GM12878 (cell line): ENCODE results near the gene GNPDA2. TPM values are rescaled to one million over a fixed set of nuclear protein-coding genes. Genes with fewer than 3 reads are reported as not detected.

Source experiments
- EZH2 ChIP-seq: IDR thresholded peaks from 2 replicates; pipeline ENCODE4 v1.6.1; 2012; ENCODE audit warnings: low read depth, mild to moderate bottlenecking, control low read depth, inconsistent platforms, low read length, borderline replicate concordance; ENCODE audit not compliant: control insufficient read depth
- HDAC2 ChIP-seq: fragments of 200-600 bp; sonication (generic); IDR thresholded peaks from 2 replicates; pipeline ENCODE4 v1.6.1; 2017
- IRF4 ChIP-seq: IDR thresholded peaks from 2 replicates; pipeline ENCODE4 v1.6.1; 2011; ENCODE audit warnings: low read depth, low read length
- NFXL1 ChIP-seq: fragments of 450-650 bp; IDR thresholded peaks from 2 replicates; pipeline ENCODE4 v1.6.1; 2017; ENCODE audit warnings: antibody characterized with exemption, mild to moderate bottlenecking, borderline replicate concordance
- RAD21 ChIP-seq: IDR thresholded peaks from 2 replicates; pipeline ENCODE4 v1.6.1; 2011; ENCODE audit warnings: mild to moderate bottlenecking, low read depth, low read length, moderate library complexity; ENCODE audit not compliant: insufficient read depth
- SPI1 ChIP-seq: IDR thresholded peaks from 2 replicates; pipeline ENCODE4 v1.6.1; 2011; ENCODE audit warnings: low read depth, mild to moderate bottlenecking, low read length, moderate library complexity, borderline replicate concordance; ENCODE audit not compliant: insufficient read depth
- STAT1 ChIP-seq: fragments of 450-650 bp; conservative IDR thresholded peaks from 2 replicates; pipeline ENCODE4 v1.6.1; 2014; ENCODE audit warnings: antibody characterized with exemption, mild to moderate bottlenecking
- TCF7 ChIP-seq: IDR thresholded peaks from 2 replicates; pipeline ENCODE4 v1.6.1; 2014; ENCODE audit warnings: antibody characterized with exemption, borderline replicate concordance
- USF2 ChIP-seq: IDR thresholded peaks from 2 replicates; pipeline ENCODE4 v1.6.1; 2011; ENCODE audit warnings: low read depth, low read length, improper control_type of control experiment, borderline replicate concordance
- ZNF217 ChIP-seq: fragments of 450-650 bp; IDR thresholded peaks from 2 replicates; pipeline ENCODE4 v1.6.1; 2017; ENCODE audit warnings: antibody characterized with exemption, mild to moderate bottlenecking
- ZNF384 ChIP-seq: IDR thresholded peaks from 2 replicates; pipeline ENCODE4 v1.6.1; 2012; ENCODE audit warnings: low read depth, mild to moderate bottlenecking, low read length, improper control_type of control experiment, borderline replicate concordance
- polyA plus RNA-seq, 11 experiments: library from polyadenylated mRNA; depleted of rRNA in 4 of 11; unstranded in 6 of 11; stranded (reverse) in 5 of 11; fragments of >200 nt; fragmentation: Nextera tagmentation in 4 of 11; fragmentation: Illumina TruSeq in 1 of 11; extraction: Ambion mirVana in 4 of 11; extraction: Trizol in 1 of 11; gene quantifications; 1 replicate in 1 of 11; 2 replicates in 10 of 11; pipeline versions ENCODE4 v1.2.1 to v1.2.3, GENCODE V29; 2011 to 2016; ENCODE audit warnings: inconsistent platforms in 2 of 11, missing spikeins in 2 of 11, low read depth in 1 of 11
- total RNA-seq, 4 experiments: library from RNA; depleted of rRNA in 3 of 4; stranded (reverse); fragments of >200 nt in 3 of 4; fragmentation: Illumina TruSeq in 1 of 4; extraction: Trizol in 1 of 4; gene quantifications; 2 replicates each; pipeline versions ENCODE4 v1.2.1 to v1.2.3, GENCODE V29; 2013 to 2021
- TF ChIP-seq, protein P1 (sequence below): fragments of 450-650 bp; IDR thresholded peaks from 2 replicates; pipeline ENCODE4 v1.6.1; 2016; ENCODE audit warnings: mild to moderate bottlenecking
- TF ChIP-seq, protein P2 (sequence below): IDR thresholded peaks from 2 replicates; pipeline ENCODE4 v1.6.1; 2011; ENCODE audit warnings: mild to moderate bottlenecking, low read depth, low read length, moderate library complexity; ENCODE audit not compliant: insufficient replicate concordance

Gene GNPDA2
- total and polyA plus RNA-seq, 10 of the 15 experiments (the other 5 are each of a cell fraction or from before 2014, with no cell fraction given) = 16.7 to 45.8 (median 23.8) TPM

GRCh38 chr4:44740201-44740600 is 13.8 kb upstream of the GNPDA2 start (continued):
- no peak for TF ChIP-seq ZNF384
- TF ChIP-seq, protein P1, sequence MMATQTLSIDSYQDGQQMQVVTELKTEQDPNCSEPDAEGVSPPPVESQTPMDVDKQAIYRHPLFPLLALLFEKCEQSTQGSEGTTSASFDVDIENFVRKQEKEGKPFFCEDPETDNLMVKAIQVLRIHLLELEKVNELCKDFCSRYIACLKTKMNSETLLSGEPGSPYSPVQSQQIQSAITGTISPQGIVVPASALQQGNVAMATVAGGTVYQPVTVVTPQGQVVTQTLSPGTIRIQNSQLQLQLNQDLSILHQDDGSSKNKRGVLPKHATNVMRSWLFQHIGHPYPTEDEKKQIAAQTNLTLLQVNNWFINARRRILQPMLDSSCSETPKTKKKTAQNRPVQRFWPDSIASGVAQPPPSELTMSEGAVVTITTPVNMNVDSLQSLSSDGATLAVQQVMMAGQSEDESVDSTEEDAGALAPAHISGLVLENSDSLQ = no peak
- TF ChIP-seq ZNF217 = no peak
- TF ChIP-seq STAT1 = no peak
- TF ChIP-seq RAD21 = no peak
- TF ChIP-seq TCF7 = no peak
- no peak for TF ChIP-seq NFXL1
- TF ChIP-seq IRF4 = no peak
- no peak for TF ChIP-seq EZH2
- TF ChIP-seq, protein P2, sequence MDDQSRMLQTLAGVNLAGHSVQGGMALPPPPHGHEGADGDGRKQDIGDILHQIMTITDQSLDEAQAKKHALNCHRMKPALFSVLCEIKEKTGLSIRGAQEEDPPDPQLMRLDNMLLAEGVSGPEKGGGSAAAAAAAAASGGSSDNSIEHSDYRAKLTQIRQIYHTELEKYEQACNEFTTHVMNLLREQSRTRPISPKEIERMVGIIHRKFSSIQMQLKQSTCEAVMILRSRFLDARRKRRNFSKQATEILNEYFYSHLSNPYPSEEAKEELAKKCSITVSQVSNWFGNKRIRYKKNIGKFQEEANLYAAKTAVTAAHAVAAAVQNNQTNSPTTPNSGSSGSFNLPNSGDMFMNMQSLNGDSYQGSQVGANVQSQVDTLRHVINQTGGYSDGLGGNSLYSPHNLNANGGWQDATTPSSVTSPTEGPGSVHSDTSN = no peak
- no peak for TF ChIP-seq HDAC2
- no peak for TF ChIP-seq SPI1
- TF ChIP-seq USF2 = no peak
